ENCODE data around the gene FCRLB.
"Not testable (repeated sequence)": the region's sequence is repeated elsewhere in the genome, so short reads cannot be mapped to it uniquely, and the experiment has no call there.

Gene FCRLB

DNA sequence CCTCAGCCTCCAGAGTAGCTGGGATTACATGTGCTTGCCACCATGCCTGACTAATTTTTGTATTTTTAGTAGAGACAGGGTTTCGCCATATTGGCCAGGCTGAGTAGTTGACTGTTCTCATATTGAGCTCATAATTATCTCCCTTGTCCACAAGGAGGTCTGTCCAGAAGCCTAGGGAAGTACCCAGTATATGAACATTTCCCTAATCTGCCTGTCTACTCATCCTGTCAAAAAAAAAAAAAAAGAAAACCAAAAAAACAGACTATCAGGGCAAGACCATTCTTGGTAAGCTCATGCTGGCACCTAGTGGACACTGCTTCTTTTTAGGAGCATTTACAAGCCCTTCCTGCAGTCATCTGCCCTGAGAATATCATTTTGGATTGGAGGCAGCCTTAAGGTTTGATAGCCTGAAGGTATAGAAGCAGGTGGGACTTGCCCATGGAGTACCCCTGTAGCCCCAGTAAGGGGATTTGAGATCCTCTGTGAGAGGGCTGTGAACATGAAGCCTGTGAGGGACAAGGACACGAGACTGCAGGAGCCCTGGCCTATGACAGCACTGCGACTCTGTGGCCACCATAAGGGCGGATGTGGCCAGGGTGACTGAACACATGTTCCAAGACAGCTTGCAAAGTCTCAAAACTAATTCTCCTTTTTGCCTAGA, 17.4 kb downstream of the FCRLB start:
- in situ Hi-C loops (cut with HindIII; ENCODE audit: low sequenced_read_pairs): no loop called here

DNA sequence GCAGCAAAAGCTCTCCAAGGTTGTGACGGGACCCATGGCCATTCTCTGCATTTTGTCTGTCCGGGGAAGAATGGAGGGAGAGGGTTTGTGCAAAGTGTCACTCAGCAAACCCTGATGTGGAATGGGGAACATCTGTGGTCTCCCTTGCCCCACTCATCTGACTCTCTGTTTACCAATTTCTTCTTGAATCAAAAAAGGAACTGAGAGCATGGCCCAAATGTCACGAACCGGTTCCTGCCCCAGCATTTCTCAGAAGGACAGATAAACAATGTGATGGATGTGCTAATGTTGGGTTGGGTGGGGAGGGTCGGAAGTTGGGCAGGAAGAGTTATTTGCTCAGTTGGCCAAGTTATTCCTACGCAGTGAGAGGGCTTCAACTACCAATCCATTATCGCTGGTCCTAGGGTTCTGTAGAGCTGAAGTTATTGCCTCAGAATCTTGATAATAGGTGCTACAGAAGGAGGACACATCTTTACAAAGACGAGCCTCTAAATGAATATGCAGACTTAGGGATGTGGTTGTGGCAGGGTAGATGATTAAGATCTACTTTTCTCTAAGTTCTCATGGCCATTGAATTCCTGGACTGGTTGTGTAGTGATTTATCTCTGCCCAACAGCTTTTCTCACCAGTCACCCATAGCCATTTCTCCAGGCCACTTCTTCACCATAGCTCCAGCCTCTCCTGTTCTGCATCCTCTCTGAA, 18.7 kb downstream of the FCRLB start:
- in situ Hi-C loops (cut with HindIII; ENCODE audit: low sequenced_read_pairs): loop anchor here (10.0 kb wide), 1 partner anchor 255 kb away; no protein-coding TSS in a partner anchor

DNA sequence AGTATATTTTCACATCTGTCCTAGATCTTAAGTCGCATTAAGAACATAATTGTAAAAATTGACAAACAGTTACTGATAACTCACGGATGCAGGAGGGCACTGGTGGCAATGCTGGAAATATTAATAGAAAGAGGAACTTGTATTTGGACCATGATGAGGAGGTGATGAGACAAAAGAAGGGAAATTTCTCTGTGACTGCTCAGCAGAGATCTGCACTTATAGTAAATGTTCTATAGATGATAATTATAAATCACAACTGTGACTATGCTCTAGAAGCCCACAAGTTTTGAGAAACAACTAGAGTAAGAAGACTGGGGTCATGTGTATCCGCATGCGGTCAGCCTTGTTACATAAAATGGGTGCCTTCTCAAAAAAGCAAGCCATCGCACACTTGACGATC, 19.6 kb downstream of the FCRLB start:
- in situ Hi-C loops (cut with HindIII; ENCODE audit: low sequenced_read_pairs): loop anchor here (10.0 kb wide), 1 partner anchor 256 kb away; no protein-coding TSS in a partner anchor

DNA sequence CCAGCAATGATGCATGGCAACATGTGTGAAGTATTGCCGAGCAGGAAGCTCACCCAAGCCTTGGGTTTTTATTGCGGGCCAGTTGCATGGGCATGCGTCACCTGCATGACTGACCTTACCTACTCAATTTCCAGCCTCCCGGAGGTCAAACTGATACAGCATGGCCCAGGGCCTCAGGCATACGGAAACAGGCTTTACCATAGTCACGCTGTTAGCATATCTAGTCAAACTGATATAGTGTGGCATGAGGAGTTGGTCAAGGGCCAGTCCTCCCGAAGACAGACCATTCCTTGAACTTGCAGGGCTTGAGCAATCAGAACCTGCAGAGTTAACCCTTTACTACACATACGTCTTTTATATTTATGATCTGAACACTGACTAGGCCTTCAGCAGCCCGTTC, 21.9 kb downstream of the FCRLB start:
- in situ Hi-C loops (cut with HindIII; ENCODE audit: low sequenced_read_pairs): loop anchor here (10.0 kb wide), 1 partner anchor 258 kb away; no protein-coding TSS in a partner anchor

DNA sequence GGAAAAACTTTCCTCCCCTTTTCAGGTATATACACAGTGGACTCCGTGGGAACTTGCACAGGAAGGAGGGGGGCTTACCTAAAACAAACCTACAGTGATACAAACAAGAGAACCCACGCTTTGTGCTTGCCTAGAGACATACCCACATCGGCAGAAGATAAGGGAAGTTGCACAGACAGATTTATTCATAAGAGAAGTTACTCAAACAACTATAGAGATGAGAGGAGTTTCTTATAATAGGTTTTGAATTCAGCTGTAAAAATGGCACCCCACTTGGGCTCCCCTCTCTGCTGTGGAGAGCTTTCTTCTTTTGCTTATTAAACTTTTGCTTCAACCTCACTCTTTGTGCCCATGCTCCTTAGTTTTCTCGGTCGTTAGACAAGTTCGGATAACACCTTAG, 26.5 kb downstream of the FCRLB start:
- in situ Hi-C loops (cut with HindIII; ENCODE audit: low sequenced_read_pairs): loop anchor here (10.0 kb wide), 1 partner anchor 263 kb away; no protein-coding TSS in a partner anchor

DNA sequence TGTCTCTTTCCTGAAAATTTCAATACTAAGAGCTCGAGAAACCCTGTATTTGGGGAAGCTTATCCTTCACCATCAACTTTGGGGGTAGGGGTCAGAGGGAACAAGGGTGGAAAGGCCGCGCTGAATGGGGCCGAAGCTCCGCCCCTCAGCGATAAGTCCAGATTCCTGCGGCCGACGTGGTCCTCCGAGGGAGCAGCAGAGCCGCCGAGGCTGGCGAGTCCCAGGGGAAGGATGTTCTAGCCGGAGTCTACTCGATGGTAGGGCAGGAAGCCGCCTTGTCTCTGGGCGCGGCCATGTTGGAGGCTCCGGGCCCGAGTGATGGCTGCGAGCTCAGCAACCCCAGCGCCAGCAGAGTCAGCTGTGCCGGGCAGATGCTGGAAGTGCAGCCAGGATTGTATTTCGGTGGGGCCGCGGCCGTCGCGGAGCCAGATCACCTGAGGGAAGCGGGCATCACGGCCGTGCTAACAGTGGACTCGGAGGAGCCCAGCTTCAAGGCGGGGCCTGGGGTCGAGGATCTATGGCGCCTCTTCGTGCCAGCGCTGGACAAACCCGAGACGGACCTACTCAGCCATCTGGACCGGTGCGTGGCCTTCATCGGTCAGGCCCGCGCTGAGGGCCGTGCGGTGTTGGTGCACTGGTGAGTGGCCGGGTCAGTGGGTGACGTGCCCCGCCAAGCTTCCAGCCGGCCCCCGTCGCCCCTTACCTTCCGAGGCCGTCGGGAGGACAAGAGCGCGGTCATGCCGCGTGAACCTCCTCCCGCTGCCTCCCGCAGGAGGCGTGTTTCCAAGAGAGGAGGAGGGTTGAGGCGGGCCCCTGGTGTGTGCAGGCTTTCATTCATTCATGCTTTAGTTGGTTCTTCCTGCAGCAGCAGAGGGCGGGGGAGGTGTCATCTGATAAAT, 28.4 kb downstream of the FCRLB start, which contains the start of gene DUSP12:
TSS of gene DUSP12 (plus strand) at position 278 of the 899 bp plus-strand sequence. CDS start at position 294, 16 bp downstream.
- in situ Hi-C loops (cut with HindIII; ENCODE audit: low sequenced_read_pairs): loop anchor here (10.0 kb wide), 1 partner anchor 265 kb away; no protein-coding TSS in a partner anchor

DNA sequence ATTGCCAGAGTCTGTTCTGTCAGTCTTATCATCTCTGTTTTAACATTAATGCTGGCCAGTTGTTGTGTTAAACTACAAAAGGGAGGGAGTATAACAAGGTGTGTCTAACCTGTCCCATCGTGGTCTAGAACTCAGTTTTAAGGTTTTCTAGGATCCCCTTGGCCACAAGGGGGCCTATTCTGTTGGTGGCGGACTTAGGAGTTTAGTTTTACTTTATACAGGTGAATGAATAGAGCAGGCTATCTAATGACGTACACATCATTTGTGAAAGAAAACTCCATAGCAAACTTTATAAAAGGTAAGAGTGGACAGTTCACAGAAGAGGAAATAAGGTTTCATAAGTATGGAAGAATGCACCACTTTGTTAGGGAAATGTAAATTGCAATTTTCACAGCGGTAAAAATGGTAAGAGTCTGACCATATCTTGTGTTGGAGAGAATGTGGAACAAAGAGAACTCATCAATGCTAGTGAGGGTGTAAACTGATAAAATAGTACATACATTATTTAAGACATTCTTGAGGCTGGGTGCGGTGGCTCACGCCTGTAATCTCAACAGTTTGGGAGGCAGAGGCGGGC, 42.3 kb downstream of the FCRLB start:
- in situ Hi-C loops (cut with HindIII; ENCODE audit: low sequenced_read_pairs): no loop called here

DNA sequence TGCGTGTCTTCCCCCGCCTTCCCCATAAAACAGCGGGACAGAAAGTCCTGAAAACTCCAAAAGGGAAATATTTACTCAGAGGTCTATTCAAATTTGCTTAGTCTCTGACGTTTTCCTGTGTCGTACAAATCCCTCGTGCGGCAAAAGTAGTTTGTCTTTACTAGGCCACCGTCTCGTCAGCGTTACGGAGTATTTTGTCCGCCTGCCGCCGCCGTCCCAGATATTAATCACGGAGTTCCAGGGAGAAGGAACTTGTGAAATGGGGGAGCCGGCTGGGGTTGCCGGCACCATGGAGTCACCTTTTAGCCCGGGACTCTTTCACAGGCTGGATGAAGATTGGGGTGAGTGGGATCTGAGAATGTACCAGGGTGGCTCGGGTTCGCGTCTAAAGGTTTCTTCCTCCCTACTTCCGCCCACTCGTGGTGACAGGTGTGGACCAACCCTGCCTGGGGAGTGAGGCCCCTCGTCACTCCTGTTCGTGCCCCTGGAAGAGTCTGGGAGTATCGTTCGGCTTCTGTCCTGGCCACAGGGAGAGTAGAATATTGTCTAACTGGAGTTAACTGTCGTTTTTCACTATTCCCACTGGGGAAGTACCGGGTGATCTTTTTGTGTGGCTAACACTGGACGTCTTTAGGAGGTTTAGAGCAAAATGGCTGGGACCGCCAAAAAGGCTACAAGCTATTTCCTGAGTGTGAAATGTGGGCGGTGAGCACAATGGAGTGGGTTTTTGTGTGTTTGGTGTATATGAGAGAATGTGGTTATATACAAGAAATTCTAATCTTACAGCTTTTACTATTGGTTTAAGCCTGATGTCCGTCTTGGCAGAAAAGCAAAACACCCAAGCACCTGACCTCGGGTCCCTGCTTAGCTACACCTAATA, 45.0 kb downstream of the FCRLB start, which contains the start of gene ATF6:
TSS of gene ATF6 (plus strand) at position 219 of the 880 bp plus-strand sequence. CDS start at position 260, 41 bp downstream.
- in situ Hi-C loops (cut with HindIII; ENCODE audit: low sequenced_read_pairs): no loop called here

DNA sequence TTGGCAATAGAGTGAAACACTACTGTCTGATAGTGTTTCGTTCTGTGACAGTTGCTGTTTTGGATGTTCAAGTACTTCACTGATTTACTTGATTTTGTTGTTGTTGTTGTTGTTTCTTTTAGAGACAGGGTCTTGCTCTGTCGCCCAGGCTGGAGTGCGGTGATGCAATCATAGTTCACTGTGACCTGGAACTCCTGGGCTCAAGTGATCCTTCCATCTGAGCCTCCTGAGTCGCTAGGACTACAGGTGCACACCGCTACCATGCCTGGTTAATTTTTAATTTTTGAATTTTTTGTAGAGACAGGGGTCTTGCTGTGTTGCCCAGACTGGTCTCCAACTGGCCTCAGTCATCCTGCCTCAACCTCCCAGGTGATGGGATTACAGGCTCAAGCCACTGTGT, 47.1 kb downstream of the FCRLB start:
- in situ Hi-C loops (cut with HindIII; ENCODE audit: low sequenced_read_pairs): no loop called here

DNA sequence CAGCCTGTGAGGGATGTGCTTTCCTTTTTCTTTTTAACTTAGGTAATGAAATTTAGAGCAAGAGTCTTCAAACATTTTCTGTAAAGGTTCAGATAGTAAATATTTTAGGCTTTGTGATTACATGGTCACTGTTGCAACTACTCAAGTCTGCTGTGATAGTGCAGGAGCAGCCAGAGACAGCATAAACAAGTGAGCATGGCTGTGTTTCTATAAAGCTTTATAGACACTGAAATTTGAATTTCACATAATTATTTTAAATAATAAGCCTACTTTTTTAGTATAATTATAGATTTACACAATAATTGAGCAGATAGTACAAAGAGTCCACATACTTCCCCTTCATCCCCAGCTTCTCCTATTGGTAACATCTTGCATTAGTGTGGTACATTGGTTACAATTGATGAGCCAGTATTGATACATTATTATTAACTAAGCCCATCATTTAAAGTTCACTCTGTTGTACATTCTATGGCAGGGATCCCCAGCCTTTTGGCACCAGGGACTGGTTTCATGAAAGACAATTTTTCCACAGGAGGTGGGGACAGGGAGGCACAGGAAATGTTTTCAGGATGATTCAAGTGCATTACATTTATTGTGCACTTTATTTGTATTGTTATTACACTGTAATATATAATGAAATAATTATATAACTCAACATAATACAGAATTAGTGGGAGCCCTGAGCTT, 47.8 kb downstream of the FCRLB start:
- in situ Hi-C loops (cut with HindIII; ENCODE audit: low sequenced_read_pairs): no loop called here

DNA sequence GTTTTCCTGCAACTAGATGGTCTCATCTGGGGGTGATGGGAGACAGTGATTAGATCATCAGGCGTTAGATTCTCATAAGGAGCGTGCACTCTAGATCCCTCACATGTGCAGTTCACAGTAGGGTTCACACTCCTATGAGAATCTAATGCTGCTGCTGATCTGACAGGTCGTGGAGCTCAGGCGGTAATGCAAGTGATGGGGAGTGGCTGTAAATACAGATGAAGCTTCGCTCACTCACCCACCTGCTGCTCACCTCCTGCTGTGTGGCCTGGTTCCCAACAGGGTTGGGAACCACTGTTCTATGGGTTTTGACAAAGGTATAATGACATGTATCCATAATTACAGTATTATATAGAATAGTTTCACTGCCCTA, 48.3 kb downstream of the FCRLB start:
- in situ Hi-C loops (cut with HindIII; ENCODE audit: low sequenced_read_pairs): not testable (repeated sequence)

DNA sequence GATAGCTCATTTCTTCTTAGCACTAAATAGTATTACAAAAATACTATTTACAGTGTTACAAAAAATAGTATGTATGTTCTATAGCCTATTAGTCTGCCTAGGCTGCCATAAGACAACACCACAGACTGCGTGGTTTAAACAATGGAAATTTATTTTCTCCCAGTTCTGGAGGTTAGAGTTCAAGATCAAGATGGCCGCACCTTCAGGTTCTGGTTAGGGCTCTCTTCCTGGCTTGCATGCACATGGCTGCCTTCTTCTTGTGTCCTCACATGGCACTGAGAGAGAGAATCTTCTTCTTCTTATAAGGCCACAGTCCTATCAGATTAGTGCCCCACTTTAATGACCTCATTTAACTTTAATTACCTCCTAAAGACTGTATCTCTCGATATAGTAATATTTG, 48.9 kb downstream of the FCRLB start:
- in situ Hi-C loops (cut with HindIII; ENCODE audit: low sequenced_read_pairs): no loop called here

DNA sequence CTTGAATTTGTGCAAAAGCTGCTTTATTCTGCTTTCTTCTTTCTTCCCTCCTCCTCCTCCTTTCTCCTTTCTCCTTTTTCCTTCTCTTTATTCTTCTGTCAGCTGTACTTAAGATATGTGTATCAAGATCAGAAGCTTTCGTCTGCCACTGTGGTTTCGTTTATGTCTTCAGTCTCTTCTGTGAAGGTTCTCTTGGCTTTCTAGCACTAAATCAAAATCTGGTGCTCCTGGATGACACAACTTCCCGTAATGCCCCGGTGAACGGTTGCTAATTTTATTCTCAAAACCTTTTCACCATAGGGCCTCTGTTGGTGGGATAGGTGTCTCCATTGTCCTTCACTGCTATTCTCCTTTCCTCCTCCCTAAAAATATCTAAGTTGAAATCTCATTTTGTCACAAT, 49.8 kb downstream of the FCRLB start:
- in situ Hi-C loops (cut with HindIII; ENCODE audit: low sequenced_read_pairs): no loop called here

DNA sequence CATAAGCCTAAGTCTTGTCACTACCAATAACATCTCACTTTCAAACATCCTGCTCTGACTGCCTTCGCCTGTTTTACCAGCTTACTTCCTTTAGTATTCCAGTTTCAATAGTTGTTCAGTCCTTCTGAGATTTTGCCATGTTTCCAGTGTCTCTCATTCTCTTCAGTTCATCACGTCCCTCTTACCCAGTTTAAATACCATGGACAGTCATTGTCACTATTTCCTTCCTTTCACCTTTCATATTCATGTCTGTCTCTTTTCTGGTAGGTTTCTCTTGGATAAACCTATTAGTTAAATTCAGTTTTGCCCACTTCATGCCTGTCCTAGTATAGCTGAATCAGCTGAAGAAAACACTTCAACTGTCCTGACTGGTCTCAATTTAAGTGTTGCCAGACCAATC, 50.6 kb downstream of the FCRLB start:
- in situ Hi-C loops (cut with HindIII; ENCODE audit: low sequenced_read_pairs): no loop called here

DNA sequence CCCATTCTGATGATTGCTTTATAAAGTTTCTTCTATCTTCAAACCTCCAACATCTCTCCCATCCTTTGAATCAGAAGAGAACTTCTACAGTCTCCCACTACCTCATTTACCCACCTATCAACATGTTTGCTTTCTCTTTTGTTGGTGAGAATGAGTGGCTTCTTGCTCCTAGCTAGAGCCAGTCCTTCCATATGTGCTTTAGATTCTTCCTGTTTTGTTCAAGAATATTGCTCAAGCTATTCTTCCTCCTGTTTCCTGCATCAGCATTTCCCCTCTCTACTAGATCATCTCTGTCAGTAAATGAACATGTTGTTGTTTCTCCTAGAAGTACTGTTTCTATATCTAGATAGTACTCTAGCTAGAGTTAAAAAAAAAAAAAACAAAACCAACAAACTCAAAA, 51.1 kb downstream of the FCRLB start:
- in situ Hi-C loops (cut with HindIII; ENCODE audit: low sequenced_read_pairs): no loop called here

DNA sequence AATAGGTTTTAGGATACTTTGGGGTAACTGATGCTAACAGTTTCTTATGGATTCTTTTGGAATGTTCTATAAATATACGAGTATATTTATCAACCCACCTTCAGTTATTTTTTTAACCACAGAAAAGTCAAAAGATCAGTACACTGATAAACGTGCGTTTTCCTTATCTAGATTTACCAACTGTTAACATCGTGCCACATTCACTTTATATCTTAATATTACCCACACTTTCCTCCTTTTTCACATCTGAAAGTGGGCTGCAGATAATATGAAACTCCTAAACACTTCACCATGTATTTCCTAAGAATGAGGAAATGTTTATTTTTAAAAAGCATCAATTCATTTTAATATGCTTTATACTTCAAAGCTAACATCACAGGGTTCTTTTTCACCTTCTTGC, 52.4 kb downstream of the FCRLB start:
- in situ Hi-C loops (cut with HindIII; ENCODE audit: low sequenced_read_pairs): no loop called here

DNA sequence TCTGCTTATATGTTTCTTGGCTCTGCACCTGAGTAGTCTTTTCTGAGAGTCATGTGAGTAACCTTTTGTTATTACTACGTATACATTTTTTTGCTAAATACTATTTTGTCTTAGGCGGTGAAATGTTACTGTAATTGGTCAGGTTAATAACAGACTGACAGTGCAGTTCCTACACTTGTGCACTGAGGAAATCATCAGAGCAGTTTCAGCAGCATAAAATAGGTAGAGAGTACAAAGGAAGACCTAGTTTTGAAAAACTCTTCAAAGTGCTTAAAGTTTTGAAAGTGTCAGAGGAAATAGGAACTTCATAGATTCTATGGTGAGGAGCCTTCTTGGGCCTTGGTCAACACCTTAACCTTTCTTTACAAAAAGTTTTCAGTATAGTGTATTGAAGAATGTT, 55.9 kb downstream of the FCRLB start:
- in situ Hi-C loops (cut with HindIII; ENCODE audit: low sequenced_read_pairs): no loop called here

All from DLD1 (cell line).